ENCODE measurements around the gene DDX10. TPM values are rescaled to one million over a fixed set of nuclear protein-coding genes. Genes with fewer than 3 reads are reported as not detected.

DDX10 gene
- total RNA-seq, 4 donors from 2014 or later = 11.5 to 22.0 (median 14.3) TPM

GRCh38 chr11:108826136-108826535 is 161.3 kb downstream of the DDX10 start:
- intact Hi-C loops (cut with DNase I) = no loop called here
- Histone ChIP-seq H3K36me3 (no peaks in the 10 kb centered on the region), H3K27me3 (no peaks in the 10 kb centered on the region), H3K9me3 (peaks cover 0 to 8% (median 2%) of the 10 kb centered on the region in 4 donors), H3K4me1 (peaks cover 0 to 4% (median 0%) of the 10 kb centered on the region in 4 donors), H3K27ac (replicated peaks in 1 of 4) (no peak overlapping the region), H3K4me3 (no peak overlapping the region)
- no peak for TF ChIP-seq EP300 (IDR thresholded peaks at IDR 0.05)
- TF ChIP-seq POLR2A (IDR thresholded peaks at IDR 0.05; ENCODE audit: low read depth) = no peak
- TF ChIP-seq POLR2AphosphoS5 (IDR thresholded peaks at IDR 0.05) = no peak
- no peak for TF ChIP-seq CTCF (IDR thresholded peaks at IDR 0.05)
- WGBS = 52% methylated on average over 2 of the region's 2 CpGs
- DNase-seq (ENCODE audit: extremely low spot score) = no peak

GRCh38 chr11:108835624-108836023 is 170.8 kb downstream of the DDX10 start:
- H3K4me3 ChIP-seq = no peak overlapping the region
- no peak overlapping the region for H3K27ac ChIP-seq (replicated peaks in 1 of 4)
- 89% methylated on average over 7 of the region's 7 CpGs for WGBS
- DNase-seq (ENCODE audit: extremely low spot score) = no peak
- no peaks in the 10 kb centered on the region for H3K27me3 ChIP-seq
- H3K36me3 ChIP-seq = peaks cover 0 to 11% (median 4%) of the 10 kb centered on the region in 4 donors
- intact Hi-C loops (cut with DNase I) = no loop called here
- TF ChIP-seq POLR2A (IDR thresholded peaks at IDR 0.05; ENCODE audit: low read depth) (no peak), EP300 (IDR thresholded peaks at IDR 0.05) (no peak)
- no peaks in the 10 kb centered on the region for H3K4me1 ChIP-seq
- no peaks in the 10 kb centered on the region for H3K9me3 ChIP-seq

- DNase-seq (ENCODE audit: extremely low spot score) = no peak
- intact Hi-C loops (cut with DNase I) = no loop called here
- 89% methylated on average over 7 of the region's 7 CpGs for WGBS
- H3K27me3 ChIP-seq = no peaks in the 10 kb centered on the region
- no peak overlapping the region for H3K4me3 ChIP-seq
- H3K9me3 ChIP-seq = no peaks in the 10 kb centered on the region
- no peaks in the 10 kb centered on the region for H3K4me1 ChIP-seq
- peaks cover 0 to 11% (median 4%) of the 10 kb centered on the region in 4 donors for H3K36me3 ChIP-seq
- no peak for TF ChIP-seq EP300 (IDR thresholded peaks at IDR 0.05)
- TF ChIP-seq POLR2A (IDR thresholded peaks at IDR 0.05; ENCODE audit: low read depth) = no peak
- no peak for TF ChIP-seq POLR2AphosphoS5 (IDR thresholded peaks at IDR 0.05)
- TF ChIP-seq CTCF (IDR thresholded peaks at IDR 0.05) = no peak
- H3K27ac ChIP-seq (replicated peaks in 1 of 4) = no peak overlapping the region
Measured at GRCh38 chr11:108836541-108836940, 171.7 kb downstream of the DDX10 start.

- H3K36me3 ChIP-seq = peaks cover 0 to 11% (median 4%) of the 10 kb centered on the region in 4 donors
- TF ChIP-seq CTCF (IDR thresholded peaks at IDR 0.05) = no peak
- TF ChIP-seq EP300 (IDR thresholded peaks at IDR 0.05) = no peak
- 85% methylated on average over 3 of the region's 3 CpGs for WGBS
- H3K9me3 ChIP-seq = no peaks in the 10 kb centered on the region
- intact Hi-C loops (cut with DNase I) = no loop called here
- H3K4me1 ChIP-seq = no peaks in the 10 kb centered on the region
- H3K4me3 ChIP-seq = no peak overlapping the region
- no peak for DNase-seq (ENCODE audit: extremely low spot score)
- no peak overlapping the region for H3K27ac ChIP-seq (replicated peaks in 1 of 4)
- H3K27me3 ChIP-seq = no peaks in the 10 kb centered on the region
Measured at GRCh38 chr11:108838102-108838791, 173.4 kb downstream of the DDX10 start.

GRCh38 chr11:108838792-108839105 is 173.9 kb downstream of the DDX10 start:
- H3K4me3 ChIP-seq = no peak overlapping the region
- DNase-seq (ENCODE audit: extremely low spot score) = no peak
- no peak for TF ChIP-seq CTCF (IDR thresholded peaks at IDR 0.05)
- TF ChIP-seq EP300 (IDR thresholded peaks at IDR 0.05) = no peak
- TF ChIP-seq POLR2A (IDR thresholded peaks at IDR 0.05; ENCODE audit: low read depth) = no peak
- no peak for TF ChIP-seq POLR2AphosphoS5 (IDR thresholded peaks at IDR 0.05)
- no peaks in the 10 kb centered on the region for H3K4me1 ChIP-seq
- H3K9me3 ChIP-seq = no peaks in the 10 kb centered on the region
- peaks cover 0 to 11% (median 4%) of the 10 kb centered on the region in 4 donors for H3K36me3 ChIP-seq
- 95% methylated on average over 1 of the region's 1 CpG for WGBS
- H3K27ac ChIP-seq (replicated peaks in 1 of 4) = no peak overlapping the region
- intact Hi-C loops (cut with DNase I) = no loop called here
- H3K27me3 ChIP-seq = no peaks in the 10 kb centered on the region
